Measurements from ENCODE around the gene PODXL2. TPM values are rescaled to one million over a fixed set of nuclear protein-coding genes. Genes with fewer than 3 reads are reported as not detected.

Gene PODXL2
- total RNA-seq, 1 experiment from 2014 or later, result 5.7 TPM

DNA sequence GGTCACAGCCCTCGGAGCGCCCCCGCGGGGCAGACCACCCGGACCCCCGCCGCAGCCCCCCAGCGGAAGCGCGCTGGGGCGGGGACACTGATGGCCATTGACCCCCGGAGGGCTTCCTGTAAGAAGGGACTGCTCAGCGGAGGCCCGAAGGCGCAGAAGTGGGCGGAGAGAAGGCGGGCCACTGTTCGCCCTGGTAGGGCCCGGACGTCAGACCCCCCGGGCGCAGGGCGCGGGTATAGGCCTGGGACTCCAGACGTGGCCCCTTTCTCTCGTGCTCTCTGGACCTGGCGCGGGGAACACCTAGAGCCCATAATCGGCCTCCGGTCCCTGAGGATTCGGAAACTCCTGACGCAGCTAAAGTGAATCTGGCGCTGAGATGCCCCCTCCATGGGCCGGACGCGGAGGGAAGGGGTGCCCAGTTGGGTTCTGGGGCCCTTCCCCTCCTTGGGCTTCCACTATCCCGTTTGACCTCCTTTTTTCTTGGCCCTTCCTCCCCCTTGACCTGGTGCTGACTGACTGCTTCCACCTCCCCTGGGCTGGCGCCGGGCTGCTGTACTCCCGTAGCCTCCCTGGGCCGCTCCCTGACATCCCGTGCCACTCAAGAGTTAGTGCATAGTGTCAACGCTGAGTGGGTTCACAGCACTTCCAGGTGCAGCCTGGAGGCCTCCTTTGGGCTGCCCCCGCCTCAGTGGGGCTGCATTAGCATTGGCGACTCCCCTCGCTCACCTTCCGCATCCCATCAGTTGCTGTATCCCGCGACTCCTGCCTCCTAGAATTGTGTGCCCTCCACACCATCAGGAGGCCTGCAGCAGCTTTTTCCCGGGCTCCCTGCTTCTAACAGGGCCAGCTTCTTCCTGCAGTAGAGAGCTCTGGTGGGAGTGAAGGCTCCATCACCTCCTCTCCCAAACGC is 44.5 kb downstream of the PODXL2 start:
- CTCF ChIA-PET, result no interaction called here
- H3K4me3 ChIP-seq (replicated peaks in 1 of 2; ENCODE audit: low read depth in 1 of 2, low read length in 2 of 2), result peak overlapping the region; percentile 58 to 88
- BruUV-seq (replicated peaks), result TSS peak; percentile 40
- peak overlapping the region; percentile 61 for H3K9ac ChIP-seq (ENCODE audit: low read length)
- H3K9me2 ChIP-seq (ENCODE audit: insufficient read depth), result no peaks in the 10 kb centered on the region
- no peak for TF ChIP-seq FOSL1 (IDR thresholded peaks at IDR 0.05; ENCODE audit: low read depth)
- TF ChIP-seq EGR1 (IDR thresholded peaks at IDR 0.05; ENCODE audit: low read depth), result 0 out of 2 replicates have a peak, but pooled peaks have one; percentile 13
- DNase-seq (ENCODE audit: low read depth, low spot score), result no peak
- peak overlapping the region; percentile 98 for H3K4me2 ChIP-seq (ENCODE audit: low read length)
- H2AFZ ChIP-seq (ENCODE audit: low read depth, low read length, poor library complexity, severe bottlenecking), result peak overlapping the region; percentile 35
- peak; percentile 78 for ATAC-seq
- intact Hi-C loops (cut with micrococcal nuclease), result no loop called here
- POLR2A ChIA-PET, result no interaction called here
- no peaks in the 10 kb centered on the region for H3K27me3 ChIP-seq (ENCODE audit: insufficient read depth, low read length)
- no peaks in the 10 kb centered on the region for H3K79me2 ChIP-seq (ENCODE audit: insufficient read depth, low read length)
- RAD21 ChIA-PET (ENCODE audit: low non-redundant PET in 1 of 2, low total read pairs in 2 of 2, uncharacterized antibody in 2 of 2, unreplicated experiment in 2 of 2), result no interaction called here
- H3K9me3 ChIP-seq (ENCODE audit: control insufficient read depth in 1 of 2, insufficient read depth in 1 of 2, low read depth in 1 of 2, low read length in 2 of 2), result no peaks in the 10 kb centered on the region
- H4K20me1 ChIP-seq (ENCODE audit: insufficient read depth), result no peaks in the 10 kb centered on the region
- H3K36me3 ChIP-seq (ENCODE audit: control insufficient read depth in 1 of 2, insufficient read depth in 2 of 2, low read length in 2 of 2), result no peaks in the 10 kb centered on the region
- H3K4me1 ChIP-seq (ENCODE audit: control insufficient read depth in 1 of 2, insufficient read depth in 2 of 2, low read length in 2 of 2), result peaks cover 0 to 19% of the 10 kb centered on the region in 2 experiments; a peak in 2 of 4 replicates
- H3K27ac ChIP-seq (ENCODE audit: low read depth, low read length), result peak overlapping the region; percentile 71; the same call in 1 of the 2 replicates

DNA sequence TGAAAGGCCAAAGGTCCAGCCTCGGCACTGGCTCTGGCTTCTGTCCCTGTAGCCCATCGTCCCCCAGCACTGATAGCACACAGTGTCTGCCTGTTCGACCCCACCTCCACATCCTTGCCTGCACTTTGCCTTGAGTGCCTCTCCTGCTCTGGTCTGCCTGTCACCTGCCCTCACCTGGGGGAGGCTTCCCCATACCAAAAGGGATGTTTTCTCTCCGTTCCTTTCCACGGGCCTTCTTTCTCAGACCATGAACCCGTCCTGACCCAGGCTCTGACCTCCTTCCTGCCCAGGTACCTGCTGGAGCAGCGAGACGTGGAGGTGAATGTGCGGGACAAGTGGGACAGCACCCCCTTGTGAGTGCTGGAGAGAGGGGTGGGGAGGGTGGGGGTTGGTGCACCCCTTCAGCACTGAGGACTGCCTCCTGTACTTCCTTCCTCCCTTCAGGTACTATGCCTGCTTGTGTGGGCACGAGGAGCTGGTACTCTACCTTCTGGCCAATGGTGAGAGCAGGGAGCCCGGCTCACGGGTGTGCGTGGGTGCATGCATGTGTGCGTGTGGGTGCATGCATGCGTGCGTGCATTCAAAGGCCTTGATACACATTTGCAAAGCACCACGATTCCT is 45.2 kb downstream of the PODXL2 start:
- Histone ChIP-seq H3K27ac (ENCODE audit: low read depth, low read length) (peak overlapping the region; percentile 71; the same call in 1 of the 2 replicates), H3K79me2 (ENCODE audit: insufficient read depth, low read length) (no peaks in the 10 kb centered on the region), H3K4me2 (ENCODE audit: low read length) (no peak overlapping the region), H3K36me3 (ENCODE audit: control insufficient read depth in 1 of 2, insufficient read depth in 2 of 2, low read length in 2 of 2) (no peaks in the 10 kb centered on the region), H3K4me1 (ENCODE audit: control insufficient read depth in 1 of 2, insufficient read depth in 2 of 2, low read length in 2 of 2) (peaks cover 0 to 19% of the 10 kb centered on the region in 2 experiments; a peak in 2 of 4 replicates), H3K9me2 (ENCODE audit: insufficient read depth) (no peaks in the 10 kb centered on the region), H3K9me3 (ENCODE audit: control insufficient read depth in 1 of 2, insufficient read depth in 1 of 2, low read depth in 1 of 2, low read length in 2 of 2) (no peaks in the 10 kb centered on the region), H3K27me3 (ENCODE audit: insufficient read depth, low read length) (no peaks in the 10 kb centered on the region), H3K4me3 (replicated peaks in 1 of 2; ENCODE audit: low read depth in 1 of 2, low read length in 2 of 2) (no peak overlapping the region), H3K9ac (ENCODE audit: low read length) (no peak overlapping the region), H2AFZ (ENCODE audit: low read depth, low read length, poor library complexity, severe bottlenecking) (no peak overlapping the region), H4K20me1 (ENCODE audit: insufficient read depth) (no peaks in the 10 kb centered on the region)
- ATAC-seq, result no peak
- TF ChIP-seq SRF (IDR thresholded peaks at IDR 0.05; ENCODE audit: low read depth) (no peak), EGR1 (IDR thresholded peaks at IDR 0.05; ENCODE audit: low read depth) (no peak), EZH2phosphoT487 (IDR thresholded peaks at IDR 0.05; ENCODE audit: borderline replicate concordance) (no peak), ELF1 (IDR thresholded peaks at IDR 0.05; ENCODE audit: borderline replicate concordance, low read depth) (no peak), SIN3A (IDR thresholded peaks at IDR 0.05; ENCODE audit: low read depth) (no peak), YY1 (IDR thresholded peaks at IDR 0.05; ENCODE audit: extremely low read depth, insufficient replicate concordance, low read depth, low read length) (no peak), RAD21 (IDR thresholded peaks at IDR 0.05; ENCODE audit: low read depth) (no peak), FOSL1 (IDR thresholded peaks at IDR 0.05; ENCODE audit: low read depth) (no peak)
- TF ChIP-seq, protein P1, sequence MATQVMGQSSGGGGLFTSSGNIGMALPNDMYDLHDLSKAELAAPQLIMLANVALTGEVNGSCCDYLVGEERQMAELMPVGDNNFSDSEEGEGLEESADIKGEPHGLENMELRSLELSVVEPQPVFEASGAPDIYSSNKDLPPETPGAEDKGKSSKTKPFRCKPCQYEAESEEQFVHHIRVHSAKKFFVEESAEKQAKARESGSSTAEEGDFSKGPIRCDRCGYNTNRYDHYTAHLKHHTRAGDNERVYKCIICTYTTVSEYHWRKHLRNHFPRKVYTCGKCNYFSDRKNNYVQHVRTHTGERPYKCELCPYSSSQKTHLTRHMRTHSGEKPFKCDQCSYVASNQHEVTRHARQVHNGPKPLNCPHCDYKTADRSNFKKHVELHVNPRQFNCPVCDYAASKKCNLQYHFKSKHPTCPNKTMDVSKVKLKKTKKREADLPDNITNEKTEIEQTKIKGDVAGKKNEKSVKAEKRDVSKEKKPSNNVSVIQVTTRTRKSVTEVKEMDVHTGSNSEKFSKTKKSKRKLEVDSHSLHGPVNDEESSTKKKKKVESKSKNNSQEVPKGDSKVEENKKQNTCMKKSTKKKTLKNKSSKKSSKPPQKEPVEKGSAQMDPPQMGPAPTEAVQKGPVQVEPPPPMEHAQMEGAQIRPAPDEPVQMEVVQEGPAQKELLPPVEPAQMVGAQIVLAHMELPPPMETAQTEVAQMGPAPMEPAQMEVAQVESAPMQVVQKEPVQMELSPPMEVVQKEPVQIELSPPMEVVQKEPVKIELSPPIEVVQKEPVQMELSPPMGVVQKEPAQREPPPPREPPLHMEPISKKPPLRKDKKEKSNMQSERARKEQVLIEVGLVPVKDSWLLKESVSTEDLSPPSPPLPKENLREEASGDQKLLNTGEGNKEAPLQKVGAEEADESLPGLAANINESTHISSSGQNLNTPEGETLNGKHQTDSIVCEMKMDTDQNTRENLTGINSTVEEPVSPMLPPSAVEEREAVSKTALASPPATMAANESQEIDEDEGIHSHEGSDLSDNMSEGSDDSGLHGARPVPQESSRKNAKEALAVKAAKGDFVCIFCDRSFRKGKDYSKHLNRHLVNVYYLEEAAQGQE (IDR thresholded peaks at IDR 0.05; ENCODE audit: low read depth), result no peak
- TF ChIP-seq, protein P2, sequence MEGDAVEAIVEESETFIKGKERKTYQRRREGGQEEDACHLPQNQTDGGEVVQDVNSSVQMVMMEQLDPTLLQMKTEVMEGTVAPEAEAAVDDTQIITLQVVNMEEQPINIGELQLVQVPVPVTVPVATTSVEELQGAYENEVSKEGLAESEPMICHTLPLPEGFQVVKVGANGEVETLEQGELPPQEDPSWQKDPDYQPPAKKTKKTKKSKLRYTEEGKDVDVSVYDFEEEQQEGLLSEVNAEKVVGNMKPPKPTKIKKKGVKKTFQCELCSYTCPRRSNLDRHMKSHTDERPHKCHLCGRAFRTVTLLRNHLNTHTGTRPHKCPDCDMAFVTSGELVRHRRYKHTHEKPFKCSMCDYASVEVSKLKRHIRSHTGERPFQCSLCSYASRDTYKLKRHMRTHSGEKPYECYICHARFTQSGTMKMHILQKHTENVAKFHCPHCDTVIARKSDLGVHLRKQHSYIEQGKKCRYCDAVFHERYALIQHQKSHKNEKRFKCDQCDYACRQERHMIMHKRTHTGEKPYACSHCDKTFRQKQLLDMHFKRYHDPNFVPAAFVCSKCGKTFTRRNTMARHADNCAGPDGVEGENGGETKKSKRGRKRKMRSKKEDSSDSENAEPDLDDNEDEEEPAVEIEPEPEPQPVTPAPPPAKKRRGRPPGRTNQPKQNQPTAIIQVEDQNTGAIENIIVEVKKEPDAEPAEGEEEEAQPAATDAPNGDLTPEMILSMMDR (IDR thresholded peaks at IDR 0.05 in 2 of 3, conservative IDR thresholded peaks at IDR 0.05 in 1 of 3; ENCODE audit: borderline replicate concordance in 1 of 3, insufficient read depth in 1 of 3, low read depth in 2 of 3, low read length in 2 of 3), result no peak
- TF ChIP-seq, protein P3, sequence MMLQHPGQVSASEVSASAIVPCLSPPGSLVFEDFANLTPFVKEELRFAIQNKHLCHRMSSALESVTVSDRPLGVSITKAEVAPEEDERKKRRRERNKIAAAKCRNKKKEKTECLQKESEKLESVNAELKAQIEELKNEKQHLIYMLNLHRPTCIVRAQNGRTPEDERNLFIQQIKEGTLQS (IDR thresholded peaks at IDR 0.05), result no peak
- POLR2A ChIA-PET, result no interaction called here
- RAD21 ChIA-PET (ENCODE audit: low non-redundant PET in 1 of 2, low total read pairs in 2 of 2, uncharacterized antibody in 2 of 2, unreplicated experiment in 2 of 2), result no interaction called here
- intact Hi-C loops (cut with micrococcal nuclease), result no loop called here
- CTCF ChIA-PET, result no interaction called here
- DNase-seq (ENCODE audit: low read depth, low spot score), result no peak
- no TSS peak for BruUV-seq (replicated peaks)
